Activated T-cell treated with anti-CD3 and anti-CD28 coated beads for 1 hour (primary cell): Measurements from ENCODE around the gene OBI1.
"Not testable (repeated sequence)": the region's sequence is repeated elsewhere in the genome, so short reads cannot be mapped to it uniquely, and the experiment has no call there.

Source experiments
- DNase-seq: peaks from one replicate; pipeline ENCODE4 v3.0.0-alpha.2; 2020; ENCODE audit warnings: low read depth

The OBI1 gene

GRCh38 chr13:78647109-78647678 lies 11.8 kb downstream of the OBI1 start:
- not testable (repeated sequence) for DNase-seq

- DNase-seq, result no peak
These were observed 20.7 kb downstream of the OBI1 start for GRCh38 chr13:78638216-78638615.

- DNase-seq, result no peak
These were observed 22.5 kb downstream of the OBI1 start for GRCh38 chr13:78636495-78636894.

- no peak for DNase-seq
These were observed 26.0 kb downstream of the OBI1 start for GRCh38 chr13:78632996-78633395.

- no peak for DNase-seq
These were observed 27.9 kb downstream of the OBI1 start for GRCh38 chr13:78631077-78631476.

- DNase-seq, result no peak
These were observed 28.4 kb downstream of the OBI1 start for GRCh38 chr13:78630511-78630910.

- DNase-seq, result no peak
These were observed 33.6 kb downstream of the OBI1 start for GRCh38 chr13:78625384-78625783.

GRCh38 chr13:78623132-78623531 lies 35.8 kb downstream of the OBI1 start:
- no peak for DNase-seq

GRCh38 chr13:78620936-78621470 lies 38.0 kb downstream of the OBI1 start:
- no peak for DNase-seq

- no peak for DNase-seq
These were observed 40.5 kb downstream of the OBI1 start for GRCh38 chr13:78618411-78618810.

GRCh38 chr13:78611040-78611439 lies 47.9 kb downstream of the OBI1 start:
- no peak for DNase-seq

- no peak for DNase-seq
These were observed 48.5 kb downstream of the OBI1 start for GRCh38 chr13:78610381-78610883.

- no peak for DNase-seq
These were observed 49.3 kb downstream of the OBI1 start for GRCh38 chr13:78609464-78610205.

GRCh38 chr13:78608688-78609463 lies 50.1 kb downstream of the OBI1 start:
- no peak for DNase-seq

- no peak for DNase-seq
These were observed 50.7 kb downstream of the OBI1 start for GRCh38 chr13:78608252-78608687.

GRCh38 chr13:78607409-78608251 lies 51.3 kb downstream of the OBI1 start:
- DNase-seq, result no peak

- DNase-seq, result no peak
These were observed 52.2 kb downstream of the OBI1 start for GRCh38 chr13:78606471-78607408.

- DNase-seq, result no peak
These were observed 54.0 kb downstream of the OBI1 start for GRCh38 chr13:78604782-78605611.

- DNase-seq, result no peak
These were observed 55.6 kb downstream of the OBI1 start, which contains the start of gene POU4F1 for GRCh38 chr13:78603240-78603957. TSS of gene POU4F1 (minus strand) at chr13:78603552. CDS start at chr13:78603326, 226 bp downstream.
